HG03521 (cell line): ENCODE results near the gene PABPN1L.
"Not testable (repeated sequence)": the region's sequence is repeated elsewhere in the genome, so short reads cannot be mapped to it uniquely, and the experiment has no call there.

Experiments used
- ATAC-seq: cut with Tn5 transposase; IDR thresholded peaks from one replicate; pipeline ENCODE4 v1.9.1; 2021; ENCODE audit warnings: mild to moderate bottlenecking, moderate library complexity; ENCODE audit not compliant: unreplicated experiment

PABPN1L gene

DNA sequence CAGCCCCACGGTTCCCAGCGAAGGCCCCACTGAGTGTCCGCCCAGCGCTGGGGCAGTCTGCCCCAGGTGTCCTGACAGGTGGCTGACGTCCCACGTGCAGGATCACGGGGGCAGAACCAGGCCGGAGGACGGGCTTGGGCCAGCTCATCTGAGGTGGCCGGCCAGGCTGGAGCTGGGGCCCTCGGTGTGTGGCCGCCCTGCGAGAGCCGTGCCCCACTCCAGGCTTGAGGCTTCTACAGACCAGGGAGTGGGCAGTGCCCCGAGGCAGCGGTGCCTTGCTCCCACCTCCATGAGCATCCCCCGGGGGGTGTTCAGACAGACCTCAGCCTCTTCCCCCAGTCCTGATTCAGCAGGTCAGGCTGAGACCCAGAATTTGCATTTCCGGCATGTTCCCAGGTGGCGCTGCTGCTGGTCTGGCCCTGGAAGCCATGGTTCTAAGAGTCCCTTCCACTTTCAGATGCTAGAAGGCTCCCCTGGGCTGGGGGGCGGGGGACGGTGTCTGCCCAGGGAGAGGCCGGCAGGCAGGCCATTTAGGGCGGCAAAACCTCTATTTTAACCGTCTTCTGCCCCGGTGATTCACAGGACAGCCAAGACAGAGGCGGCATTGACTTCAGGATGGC, 35.4 kb upstream of the PABPN1L start:
- ATAC-seq = no peak

DNA sequence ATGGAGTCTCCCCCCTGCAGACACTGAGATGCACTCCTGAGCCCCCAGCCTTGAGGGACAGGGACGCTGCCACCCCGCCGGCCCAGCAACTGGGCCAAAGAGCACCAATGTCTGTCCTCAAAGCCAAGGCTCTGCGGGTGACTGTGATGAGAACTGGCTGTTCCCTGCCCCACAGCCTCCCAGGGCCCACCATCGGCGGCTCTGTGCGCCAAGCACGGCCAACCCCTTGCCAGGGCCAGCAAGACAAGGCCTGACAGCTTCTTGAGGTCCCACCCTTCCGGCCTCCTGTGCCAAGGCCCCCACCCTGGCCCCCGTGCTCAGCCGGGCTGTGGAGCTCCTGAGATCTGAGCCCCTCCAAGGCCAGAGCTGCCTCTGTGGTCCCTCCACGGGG, 34.2 kb upstream of the PABPN1L start:
- no peak for ATAC-seq

DNA sequence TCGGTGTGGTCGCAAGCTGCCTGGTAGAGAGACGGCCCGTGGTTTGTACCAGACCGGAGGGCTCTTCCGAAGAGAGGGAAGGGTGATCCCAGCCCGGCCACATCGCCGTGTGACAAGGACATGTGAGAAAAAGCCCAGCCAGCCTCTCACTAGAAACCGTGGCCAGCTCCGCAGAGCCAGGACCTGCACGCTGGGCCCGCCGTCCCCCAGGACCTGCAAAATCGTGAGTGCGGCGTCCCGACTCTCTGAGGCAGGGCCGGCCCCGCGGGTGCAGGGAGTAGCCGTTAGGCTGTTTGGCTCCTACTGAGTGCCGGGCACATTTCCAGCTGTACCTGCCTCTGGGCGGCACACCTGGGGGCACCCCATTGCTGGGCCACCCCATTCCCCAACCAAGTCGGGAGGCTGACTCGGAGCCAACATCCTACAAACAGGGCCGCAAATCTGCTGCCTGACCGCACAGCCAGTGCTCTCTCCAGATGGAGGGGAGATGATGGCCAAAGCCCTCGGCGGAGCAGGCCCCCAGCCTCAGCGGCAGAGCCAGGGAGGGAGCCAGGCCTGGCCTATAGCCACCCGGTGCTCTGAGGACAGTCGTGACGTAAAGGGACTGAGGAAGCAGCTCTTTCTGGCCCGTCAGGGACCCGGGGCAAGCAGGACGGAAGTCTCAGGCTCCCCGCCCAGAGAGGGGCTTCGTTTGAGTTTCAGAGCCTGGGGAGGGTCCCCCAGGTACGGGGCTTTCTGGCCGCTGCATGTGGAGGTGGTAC, 33.6 kb upstream of the PABPN1L start:
- ATAC-seq = no peak

DNA sequence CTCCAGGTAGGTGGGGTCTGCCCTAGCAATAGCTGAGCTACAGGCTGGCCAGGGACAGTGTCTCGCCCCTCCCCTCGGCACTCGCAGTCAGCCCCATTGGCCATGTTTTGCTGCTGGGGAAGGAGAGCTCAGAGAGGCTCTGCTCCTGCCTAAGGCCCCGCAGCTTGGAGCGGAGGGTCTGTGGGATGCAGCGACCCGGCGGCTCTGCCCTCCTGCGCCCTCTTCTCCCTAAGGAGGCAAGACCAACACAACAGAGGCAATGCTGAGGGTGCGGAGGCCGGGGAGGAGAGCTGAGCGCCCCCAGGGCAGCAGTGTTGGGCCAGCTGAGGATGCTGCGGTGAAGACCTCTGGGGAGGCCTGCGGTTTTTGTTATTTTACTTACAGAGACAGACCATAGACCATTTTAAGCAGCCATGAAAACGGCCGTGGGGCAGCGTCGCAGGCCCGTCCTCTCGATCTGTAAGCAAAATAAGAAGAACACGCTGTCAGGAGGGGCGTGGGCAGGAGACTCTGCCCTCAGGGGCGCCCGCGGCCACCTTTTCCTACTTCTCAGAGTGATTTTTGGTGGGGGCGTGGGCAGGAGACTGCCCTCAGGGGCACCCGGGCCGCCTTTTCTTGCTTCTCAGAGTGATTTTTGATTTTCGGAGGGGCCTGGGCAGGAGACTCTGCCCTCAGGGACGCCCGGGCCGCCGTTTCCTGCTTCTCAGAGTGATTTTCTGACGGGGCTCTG, 31.4 kb upstream of the PABPN1L start:
- no peak for ATAC-seq

DNA sequence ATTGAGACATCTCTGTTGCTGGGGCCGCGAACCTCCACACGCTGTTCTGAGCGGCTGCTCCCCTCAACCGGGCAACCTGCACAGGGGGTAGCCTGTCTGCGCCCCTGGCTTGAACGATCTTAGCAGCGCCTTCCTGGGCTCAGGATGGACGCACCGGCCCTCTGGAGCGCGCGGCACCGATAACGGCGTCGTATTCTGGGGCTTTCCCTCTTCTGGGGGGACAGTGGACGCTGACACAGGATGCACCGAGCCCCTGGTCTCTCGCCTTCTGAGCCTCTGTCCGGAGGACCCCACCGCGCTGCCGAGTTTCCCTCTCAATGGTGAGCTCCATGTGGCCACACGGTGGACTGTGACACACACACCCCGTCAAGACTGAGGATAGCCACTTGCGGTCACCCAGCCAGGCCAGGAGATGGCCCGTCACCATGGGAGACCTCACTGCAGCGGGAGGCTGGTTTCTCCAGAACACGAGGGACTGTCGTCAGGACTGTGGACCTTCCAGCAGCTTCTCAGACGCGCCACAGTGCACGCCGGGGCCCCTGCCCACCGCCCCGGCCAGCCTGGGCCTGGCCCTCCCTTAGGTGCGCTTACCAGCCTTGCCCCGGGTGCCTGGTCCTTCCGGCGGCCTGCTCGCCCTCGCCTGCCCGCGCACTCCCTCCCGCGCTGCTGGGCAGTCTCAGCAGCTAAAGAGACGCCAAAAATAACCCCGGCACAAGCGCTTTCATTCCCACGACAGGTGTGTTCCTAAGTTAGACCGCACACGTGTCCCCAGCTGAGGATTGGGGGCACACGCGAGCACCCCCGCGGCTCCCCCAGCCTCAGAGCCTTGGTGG, 30.0 kb upstream of the PABPN1L start:
- ATAC-seq = no peak

DNA sequence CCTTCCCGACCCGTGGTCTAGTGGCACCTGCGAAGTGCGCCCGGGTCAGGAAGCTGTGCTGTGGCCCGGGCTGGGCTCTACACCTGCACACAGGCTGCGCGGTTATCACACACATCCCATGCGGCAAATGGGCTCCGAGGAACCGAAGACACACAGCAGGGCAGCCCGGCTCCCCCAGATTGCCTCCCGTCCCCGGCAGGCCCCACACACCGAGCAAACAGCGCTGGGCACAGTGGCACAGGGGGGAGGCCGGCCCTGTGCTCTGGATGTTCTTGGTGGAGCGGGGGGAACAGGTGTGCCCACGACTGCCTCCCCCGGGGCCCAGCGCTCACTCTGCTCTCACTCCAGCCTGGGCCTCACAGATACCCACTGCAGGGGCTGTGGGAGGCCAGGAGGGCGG, 28.9 kb upstream of the PABPN1L start:
- ATAC-seq = no peak

DNA sequence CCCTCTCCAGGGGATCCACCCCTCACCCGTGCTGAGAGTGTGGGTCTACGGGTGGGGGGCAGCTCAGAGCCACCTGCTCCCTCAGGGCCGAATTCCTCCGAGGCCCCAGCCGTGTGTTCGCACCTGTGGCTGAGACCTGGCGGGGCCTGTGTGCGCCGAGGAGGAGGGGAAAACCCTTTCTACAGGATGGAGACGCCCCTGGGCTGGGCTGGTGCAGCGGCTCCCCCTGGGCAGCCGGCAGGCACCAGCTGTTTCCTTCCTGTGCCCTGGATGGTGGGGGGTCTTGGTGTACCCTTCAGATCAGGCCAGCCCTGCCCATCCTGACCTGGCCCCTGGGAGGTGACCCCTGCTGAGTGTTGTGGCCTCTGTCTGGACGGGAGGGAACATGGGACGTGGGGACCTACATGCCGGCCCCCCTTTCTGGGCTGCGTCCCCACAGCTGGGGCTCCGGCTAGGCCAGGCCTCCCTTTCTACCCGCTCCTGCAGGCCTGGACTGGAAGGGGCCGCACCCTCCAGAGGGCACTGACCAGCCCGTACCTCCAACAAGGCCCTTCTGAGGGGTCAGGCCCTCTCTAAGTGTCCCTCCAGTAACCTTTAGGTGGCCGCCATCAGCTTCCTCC, 28.3 kb upstream of the PABPN1L start:
- no peak for ATAC-seq

DNA sequence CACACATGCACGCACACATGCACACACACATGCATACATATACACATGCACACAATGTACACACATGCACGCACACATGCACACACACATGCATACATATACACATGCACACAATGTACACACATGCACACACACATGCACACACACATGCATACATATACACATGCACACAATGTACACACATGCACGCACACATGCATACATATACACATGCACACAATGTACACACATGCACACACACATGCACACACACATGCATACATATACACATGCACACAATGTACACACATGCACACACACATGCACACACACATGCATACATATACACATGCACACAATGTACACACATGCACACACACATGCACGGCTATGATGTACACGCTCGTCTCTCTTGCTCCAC, 27.8 kb upstream of the PABPN1L start:
- not testable (repeated sequence) for ATAC-seq

DNA sequence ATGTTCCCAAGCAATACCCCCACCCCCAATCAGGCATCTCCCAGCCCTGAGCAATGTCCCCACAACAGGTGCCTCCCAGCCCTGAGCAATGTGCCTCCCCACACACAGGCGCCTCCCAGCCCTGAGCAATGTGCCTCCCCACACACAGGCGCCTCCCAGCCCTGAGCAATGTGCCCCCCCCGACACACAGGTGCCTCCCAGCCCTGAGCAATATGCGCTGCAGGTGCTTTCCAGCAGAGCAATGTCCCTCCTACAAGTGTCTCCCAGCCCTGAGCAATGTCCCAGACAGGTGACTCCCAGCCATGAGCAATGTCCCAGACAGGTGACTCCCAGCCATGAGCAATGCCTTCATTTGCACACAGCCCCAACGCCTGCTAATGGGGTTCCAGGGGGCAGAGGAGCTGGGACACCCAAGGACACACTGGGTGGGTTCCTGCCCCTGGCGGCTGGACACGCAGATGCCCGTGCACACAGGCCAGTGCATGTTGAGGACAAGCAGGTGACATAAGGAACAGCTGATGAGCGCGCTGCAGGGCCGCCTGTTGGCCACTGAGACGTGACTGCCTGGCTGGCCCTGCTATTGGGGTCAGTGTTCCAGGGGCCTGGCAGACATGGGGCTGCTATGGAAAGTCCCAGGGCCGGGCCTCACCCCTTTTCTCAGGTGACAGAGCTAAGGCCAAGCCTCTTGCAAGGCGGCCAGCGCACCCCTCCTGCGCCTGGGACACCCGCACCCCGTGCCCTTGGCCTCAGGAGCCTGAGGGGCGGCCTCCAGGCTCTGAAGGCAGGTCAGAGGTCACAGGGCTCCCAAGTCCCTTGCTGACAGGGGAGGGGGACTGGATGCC, 26.9 kb upstream of the PABPN1L start:
- ATAC-seq = no peak

DNA sequence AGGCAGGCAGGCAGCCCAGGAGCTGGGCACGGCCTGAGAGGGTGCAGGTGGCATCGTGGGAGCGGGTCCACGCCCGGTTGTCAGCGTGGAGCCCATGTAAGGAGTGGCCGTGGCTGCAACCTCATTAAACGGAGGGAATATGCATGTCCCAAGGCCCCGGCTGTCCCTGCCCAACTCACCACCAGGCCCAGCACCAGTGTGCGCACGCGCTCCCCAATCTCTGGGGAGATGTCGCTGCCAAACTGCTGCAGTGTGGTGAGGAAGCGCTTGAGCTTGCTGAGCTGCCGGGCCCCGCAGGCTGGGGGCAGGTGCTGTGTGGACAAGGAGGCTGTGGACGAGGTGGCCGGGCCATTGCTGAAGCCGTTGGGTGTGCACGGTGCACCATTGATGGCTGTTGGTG, 25.6 kb upstream of the PABPN1L start:
- ATAC-seq = no peak

DNA sequence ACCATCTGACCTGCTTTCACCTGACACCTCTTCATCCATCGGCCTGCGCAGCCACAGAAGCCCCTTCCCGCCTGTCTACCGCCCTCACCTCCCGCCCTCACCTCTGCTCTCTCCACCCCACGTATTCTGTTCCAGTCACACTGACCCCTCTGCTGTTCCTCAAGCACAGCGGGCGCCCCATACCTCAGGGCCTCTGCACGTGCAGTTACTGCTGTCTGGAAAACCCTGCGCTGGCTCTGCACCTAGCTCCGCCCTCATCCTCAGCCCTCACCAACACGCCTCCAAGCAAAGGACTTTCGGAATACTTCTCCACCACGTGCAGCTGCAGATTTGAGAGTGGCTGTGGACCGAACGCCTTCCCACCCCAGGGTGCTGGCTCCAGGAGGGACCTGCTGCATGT, 24.6 kb upstream of the PABPN1L start:
- no peak for ATAC-seq

DNA sequence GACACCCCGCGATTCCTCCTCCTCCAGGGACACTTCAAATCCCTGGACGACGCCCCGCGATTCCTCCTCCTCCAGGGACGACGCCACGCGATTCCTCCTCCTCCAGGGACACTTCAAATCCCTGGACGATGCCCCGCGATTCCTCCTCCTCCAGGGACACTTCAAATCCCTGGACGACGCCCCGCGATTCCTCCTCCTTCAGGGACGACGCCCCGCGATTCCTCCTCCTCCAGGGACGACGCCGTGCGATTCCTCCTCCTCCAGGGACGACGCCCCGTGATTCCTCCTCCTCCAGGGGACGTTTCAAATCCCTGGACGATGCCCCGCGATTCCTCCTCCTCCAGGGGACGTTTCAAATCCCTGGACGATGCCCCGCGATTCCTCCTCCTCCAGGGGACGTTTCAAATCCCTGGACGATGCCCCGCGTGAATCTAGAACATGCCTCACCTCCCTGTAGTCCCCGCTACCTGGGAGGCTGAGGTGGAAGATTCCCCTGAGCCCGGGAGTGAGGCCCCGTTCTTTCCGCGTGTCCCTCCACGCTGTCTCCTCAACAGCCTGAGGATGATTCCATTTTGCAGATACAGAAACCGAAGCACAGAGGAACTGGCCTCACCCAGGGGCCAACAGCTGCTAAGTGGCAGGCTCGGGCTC, 23.4 kb upstream of the PABPN1L start:
- ATAC-seq = not testable (repeated sequence)

DNA sequence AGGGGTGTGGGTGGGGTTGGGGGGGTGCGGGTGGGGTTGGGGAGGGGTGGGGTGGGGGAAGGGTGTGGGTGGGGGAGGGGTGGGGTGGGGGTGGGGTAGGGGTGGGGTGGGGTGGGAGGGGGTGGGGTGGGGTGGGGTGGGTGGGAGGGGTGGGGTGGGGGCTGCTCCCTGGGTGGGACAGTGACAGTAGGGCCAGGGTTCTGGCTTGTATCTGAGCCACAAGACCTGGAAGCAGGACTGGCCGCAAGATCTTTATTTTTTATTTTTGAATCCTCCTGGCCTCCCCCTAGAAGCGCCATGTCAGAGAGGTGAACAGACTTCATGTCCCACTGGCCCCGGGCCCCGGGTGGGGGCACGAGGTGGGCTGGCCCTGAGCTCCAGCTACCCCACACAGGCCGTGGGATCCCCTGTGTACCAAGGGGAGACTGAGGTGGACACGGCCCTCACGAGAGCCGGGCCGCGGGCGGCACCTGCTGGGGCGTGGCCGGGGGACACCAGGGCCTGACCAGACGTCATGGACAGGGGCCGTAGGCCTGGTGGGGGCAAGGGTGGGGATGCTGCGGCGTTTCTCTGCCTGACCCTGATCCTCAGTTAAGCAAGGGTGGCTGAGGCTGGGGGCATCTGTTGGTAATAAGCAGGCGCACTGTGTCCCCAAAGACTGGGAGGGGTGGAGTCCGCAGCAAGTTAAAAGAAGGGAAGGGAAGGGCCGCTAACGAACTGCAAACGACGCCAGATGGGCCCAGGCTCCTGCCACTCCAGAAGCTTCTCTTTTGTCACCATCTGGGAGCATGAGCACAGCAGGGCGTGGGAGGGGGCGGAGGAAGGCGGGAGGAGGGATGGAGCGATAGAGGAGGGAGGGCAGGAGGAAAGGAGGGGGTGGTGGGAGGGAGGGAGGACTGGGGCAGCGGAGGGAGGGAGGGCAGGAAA, 22.3 kb upstream of the PABPN1L start:
- no peak for ATAC-seq

DNA sequence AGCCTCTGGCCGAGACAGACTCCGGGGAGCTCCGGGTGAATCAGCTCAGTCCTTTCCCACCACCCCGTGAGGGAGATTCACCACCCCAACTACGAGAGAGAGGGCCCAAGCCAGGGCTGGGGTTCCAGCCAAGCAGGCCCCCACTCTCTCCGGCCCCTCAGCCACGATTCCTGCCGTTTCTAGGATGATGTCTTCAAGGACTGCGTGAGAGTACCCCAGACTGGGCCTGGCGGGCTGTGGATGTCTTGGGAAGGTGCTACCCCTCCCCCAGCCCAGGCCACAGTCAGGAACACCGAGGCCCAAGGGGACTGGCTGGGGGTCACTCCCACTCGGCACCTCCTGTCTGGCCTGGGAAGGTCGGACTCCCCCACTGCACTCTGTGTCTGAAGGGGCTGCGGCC, 21.6 kb upstream of the PABPN1L start:
- ATAC-seq = no peak

DNA sequence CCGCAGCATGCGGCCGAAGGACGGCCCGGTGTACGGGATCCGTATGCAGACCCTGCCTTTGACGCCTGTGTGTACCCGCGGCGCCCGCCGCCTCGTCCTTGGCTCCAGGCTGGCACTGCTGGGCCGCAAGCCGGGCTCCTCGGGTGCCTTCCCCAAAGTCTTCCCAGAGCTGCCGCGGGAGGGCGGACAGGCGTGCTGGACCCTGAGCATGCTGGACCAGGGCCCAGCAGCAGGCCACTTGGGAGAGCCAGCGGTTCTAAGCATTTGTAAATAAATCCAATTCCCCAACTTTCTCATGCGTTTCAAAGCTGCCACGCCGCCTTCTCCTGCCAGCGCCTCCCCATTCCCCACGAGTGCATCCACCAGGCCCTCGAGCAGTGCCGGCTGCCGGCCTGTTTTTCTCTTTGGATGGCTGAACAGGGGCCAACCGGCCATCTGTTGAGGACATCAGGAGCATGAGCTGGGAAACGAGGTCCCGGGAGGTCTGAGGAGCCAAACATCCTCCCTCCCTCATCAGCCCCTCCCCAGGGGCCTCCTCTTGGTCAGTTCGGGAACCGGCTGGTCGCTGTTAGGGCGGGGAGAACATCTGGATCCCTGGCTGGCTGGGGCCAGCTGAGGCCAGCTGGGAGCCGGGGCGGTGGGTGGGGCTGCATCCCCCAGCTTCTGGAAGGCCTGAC, 20.5 kb upstream of the PABPN1L start:
- ATAC-seq = no peak

DNA sequence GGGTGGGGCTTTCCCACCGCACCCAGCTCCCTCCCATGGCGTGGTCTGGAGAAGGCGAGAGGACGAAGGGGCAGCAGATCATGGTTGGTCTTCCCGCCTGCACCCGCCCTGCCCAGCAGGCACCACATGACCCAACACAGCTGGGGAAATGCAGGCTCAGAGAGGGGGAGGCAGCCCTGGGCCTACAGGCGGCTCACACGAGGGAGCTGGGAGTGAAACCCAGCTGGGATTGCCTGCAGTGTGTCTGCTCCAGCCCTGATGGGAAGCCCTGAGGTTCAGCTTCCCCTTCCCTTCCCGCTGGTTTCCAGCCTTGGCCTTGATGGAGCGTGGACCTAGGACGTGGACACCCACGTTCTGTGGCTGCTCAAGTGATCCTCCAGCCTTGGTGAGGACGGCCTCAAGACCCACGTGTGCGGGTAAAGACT, 20.0 kb upstream of the PABPN1L start:
- ATAC-seq = no peak

DNA sequence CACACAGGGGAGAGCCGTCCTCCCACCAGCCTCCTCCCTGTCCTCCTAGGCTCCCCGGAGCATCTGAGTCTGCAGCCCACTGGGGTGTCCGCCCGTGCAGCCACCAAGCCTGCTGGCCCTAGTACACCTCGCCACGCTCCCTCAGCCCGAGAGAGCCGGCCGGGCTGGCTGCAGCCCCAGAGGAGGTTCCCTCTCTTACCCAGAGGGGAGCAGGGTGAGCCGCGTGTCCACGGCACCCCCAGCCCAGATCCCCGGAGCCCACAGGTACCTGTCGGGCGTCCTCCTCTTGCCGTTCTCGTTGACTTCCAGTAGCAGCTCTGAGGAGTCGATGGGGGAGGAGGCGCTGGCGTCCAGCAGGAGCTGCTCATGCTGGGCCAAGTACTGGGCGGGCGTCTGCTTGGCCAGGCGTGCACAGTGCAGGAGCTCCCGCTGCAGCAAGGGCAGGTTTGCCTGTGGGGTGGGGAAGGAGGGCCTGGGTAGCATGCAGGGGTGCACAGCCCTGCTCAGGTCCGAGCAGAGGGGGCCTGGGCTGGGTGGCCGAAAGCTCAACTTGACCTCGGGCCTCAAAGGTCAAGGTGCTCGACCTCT, 19.3 kb upstream of the PABPN1L start:
- ATAC-seq = no peak
